Colonic mucosa (tissue), 4 donors: ENCODE results near the gene ZNF624. TPM values are rescaled to one million over a fixed set of nuclear protein-coding genes. Genes with fewer than 3 reads are reported as not detected.

ENCODE experiments used
- DNase-seq: peaks from one replicate; pipeline ENCODE4 v3.0.0-alpha.2; 2020
- H3K27ac ChIP-seq: fragments of 200-600 bp; one replicate; pipeline ENCODE4 v1.8.0; 2021
- H3K27me3 ChIP-seq: fragments of 200-600 bp; one replicate; pipeline ENCODE4 v1.8.0; 2021
- H3K36me3 ChIP-seq: fragments of 200-600 bp; one replicate; pipeline ENCODE4 v1.8.0; 2021
- H3K4me1 ChIP-seq: fragments of 200-600 bp; one replicate; pipeline ENCODE4 v1.8.0; 2021; ENCODE audit warnings: mild to moderate bottlenecking
- H3K4me3 ChIP-seq: fragments of 200-600 bp; one replicate; pipeline ENCODE4 v1.8.0; 2021
- H3K9ac ChIP-seq, 2 donors: one replicate each; pipeline ENCODE4 v1.7.0; 2013; ENCODE audit warnings: control low read depth in 2 of 2, low read depth in 2 of 2, low read length in 2 of 2
- H3K9me3 ChIP-seq: fragments of 200-600 bp; one replicate; pipeline ENCODE4 v1.8.0; 2021
- CTCF ChIP-seq: fragments of 200-600 bp; IDR thresholded peaks from one replicate; pipeline ENCODE4 v1.8.0; 2022; ENCODE audit warnings: antibody characterized with exemption, mild to moderate bottlenecking
- intact Hi-C: fragments of 100-400 bp; cut with DNase I; formaldehyde crosslinking; loops from one replicate; pipeline ENCODE4 v1.14.1; 2022
- total RNA-seq, 2 donors: library from RNA; stranded (reverse); fragmentation: NEBNext Ultra II Directional in 1 of 2; extraction: Animal tissue kit (Norgen Biotek cat#: 25700) in 1 of 2; gene quantifications; one replicate each; pipeline ENCODE4 v1.2.1, GENCODE V29; 2021
- donor health status: healthy.
- donor health status: DM: no; HTN: no; CAD: no.
- donor health status: DM: no; HTN: no; CAD: no.

Gene ZNF624
- total RNA-seq, 2 donors from 2014 or later = 2.4 to 5.8 TPM

GRCh38 chr17:16617481-16618060 is 36.1 kb downstream of the ZNF624 start:
- TF ChIP-seq CTCF = no peak
- H3K9ac ChIP-seq = no peak overlapping the region
- H3K4me3 ChIP-seq = no peak overlapping the region
- H3K27me3 ChIP-seq = no peaks in the 10 kb centered on the region
- H3K4me1 ChIP-seq = no peaks in the 10 kb centered on the region
- H3K27ac ChIP-seq = no peak overlapping the region
- H3K36me3 ChIP-seq = no peaks in the 10 kb centered on the region
- DNase-seq = no peak
- H3K9me3 ChIP-seq = peaks cover 8% of the 10 kb centered on the region
- intact Hi-C loops = no loop called here

- H3K27ac ChIP-seq = no peak overlapping the region
Measured at GRCh38 chr17:16599537-16599936, 54.1 kb downstream of the ZNF624 start.

GRCh38 chr17:16593356-16594102 is 60.1 kb downstream of the ZNF624 start:
- DNase-seq = no peak
- no peak overlapping the region for H3K27ac ChIP-seq
- H3K9me3 ChIP-seq = no peaks in the 10 kb centered on the region
- H3K27me3 ChIP-seq = no peaks in the 10 kb centered on the region
- H3K4me1 ChIP-seq = no peaks in the 10 kb centered on the region
- no peak overlapping the region for H3K9ac ChIP-seq
- no peak overlapping the region for H3K4me3 ChIP-seq
- no peaks in the 10 kb centered on the region for H3K36me3 ChIP-seq
- no peak for TF ChIP-seq CTCF
- intact Hi-C loops = no loop called here

More at GRCh38 chr17:16599537-16599936, 54.1 kb downstream of the ZNF624 start:
- H3K9me3 ChIP-seq = no peaks in the 10 kb centered on the region
- TF ChIP-seq CTCF = no peak
- intact Hi-C loops = no loop called here
- H3K36me3 ChIP-seq = no peaks in the 10 kb centered on the region
- H3K9ac ChIP-seq = no peak overlapping the region
- H3K4me3 ChIP-seq = no peak overlapping the region
- H3K27me3 ChIP-seq = no peaks in the 10 kb centered on the region
- DNase-seq = no peak
- no peaks in the 10 kb centered on the region for H3K4me1 ChIP-seq

DNA sequence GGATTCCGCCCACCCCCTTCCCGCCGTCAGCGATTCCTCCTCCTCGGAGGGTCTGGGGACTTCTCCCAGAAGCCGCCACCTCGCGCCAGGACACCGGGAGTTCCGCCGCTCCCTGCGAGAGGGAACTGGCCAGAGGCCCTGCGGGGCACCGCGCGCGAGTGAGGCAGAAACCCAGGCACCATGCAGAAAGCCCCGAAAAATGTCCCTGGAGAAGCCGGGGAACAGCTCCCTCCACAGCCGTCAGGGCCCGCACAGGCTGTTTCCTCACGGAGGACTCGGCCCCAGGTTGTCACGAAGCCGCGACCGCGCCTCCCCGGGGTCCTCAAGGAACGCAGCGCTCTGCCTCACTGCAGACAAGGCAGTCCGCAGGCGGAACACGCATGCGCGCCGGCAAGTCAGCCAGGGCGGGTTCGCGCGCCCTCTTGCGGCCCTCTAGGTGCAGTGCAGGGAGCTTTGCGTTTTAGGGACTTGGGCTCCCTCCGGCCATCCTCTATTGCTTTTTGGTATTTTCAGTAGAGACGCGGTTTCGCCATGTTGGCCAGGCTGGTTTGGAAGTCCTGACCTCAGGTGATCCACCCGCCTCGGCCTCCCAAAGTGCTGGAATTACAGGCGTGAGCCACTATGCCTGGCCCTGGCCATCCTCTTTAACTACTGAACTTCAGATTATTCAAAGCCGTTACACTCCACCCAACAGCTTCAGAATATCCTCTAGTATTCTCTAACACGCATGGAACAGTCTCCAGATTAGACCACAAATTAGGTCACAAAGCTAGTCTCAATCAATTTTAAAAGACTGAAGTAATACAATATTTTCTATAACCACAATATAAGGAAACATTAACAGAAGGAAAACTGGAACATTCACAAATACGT is 64.3 kb downstream of the ZNF624 start:
- Histone ChIP-seq H3K27me3 (no peaks in the 10 kb centered on the region), H3K9ac (peak overlapping the region; percentile 64 to 67), H3K27ac (no peak overlapping the region), H3K36me3 (no peaks in the 10 kb centered on the region), H3K4me1 (no peaks in the 10 kb centered on the region), H3K9me3 (no peaks in the 10 kb centered on the region), H3K4me3 (peak overlapping the region; percentile 47)
- intact Hi-C loops = loop anchor here (2.0 kb wide), 1 partner anchor 53 kb away; no protein-coding TSS in a partner anchor
- peak; percentile 91 for DNase-seq
- TF ChIP-seq CTCF = peak; percentile 97

- Histone ChIP-seq H3K9me3 (no peaks in the 10 kb centered on the region), H3K4me1 (no peaks in the 10 kb centered on the region), H3K9ac (no peak overlapping the region), H3K36me3 (no peaks in the 10 kb centered on the region), H3K4me3 (no peak overlapping the region), H3K27ac (no peak overlapping the region), H3K27me3 (no peaks in the 10 kb centered on the region)
- no peak for TF ChIP-seq CTCF
- peak; percentile 27 for DNase-seq
- intact Hi-C loops = no loop called here
Measured at GRCh38 chr17:16585796-16586195, 67.9 kb downstream of the ZNF624 start.
